Measurements from ENCODE around the gene LMO4. TPM values are rescaled to one million over a fixed set of nuclear protein-coding genes. Genes with fewer than 3 reads are reported as not detected.

Gene LMO4
- total and polyA plus RNA-seq, 12 donors: 19.8 to 60.5 (median 27.7) TPM

GRCh38 chr1:87346130-87346814, 17.6 kb downstream of the LMO4 start:
- H3K9me3 ChIP-seq: no peaks in the 10 kb centered on the region
- DNase-seq: no peak

GRCh38 chr1:87348341-87349019, 19.8 kb downstream of the LMO4 start:
- no peak for TF ChIP-seq CTCF (IDR thresholded peaks at IDR 0.05)
- DNase-seq (no peak), ATAC-seq (no peak)
- WGBS, 2 donors: 74 to 77% methylated on average over 7 of the region's 7 CpGs
- Histone ChIP-seq H3K27me3 (no peaks in the 10 kb centered on the region), H3K36me3 (peaks cover 0 to 62% (median 6%) of the 10 kb centered on the region in 9 donors), H3K27ac (no peak overlapping the region), H3K9me3 (no peaks in the 10 kb centered on the region), H3K4me1 (peaks cover 0 to 17% (median 0%) of the 10 kb centered on the region in 9 donors), H3K4me3 (no peak overlapping the region)
- intact Hi-C loops (cut with DNase I): no loop called here

More at GRCh38 chr1:87346130-87346814, 17.6 kb downstream of the LMO4 start:
- WGBS, 2 donors: 72 to 79% methylated on average over 8 of the region's 8 CpGs
- TF ChIP-seq CTCF (IDR thresholded peaks at IDR 0.05): no peak
- intact Hi-C loops (cut with DNase I): no loop called here
- peaks cover 0 to 84% (median 12%) of the 10 kb centered on the region in 9 donors for H3K36me3 ChIP-seq
- peak overlapping the region in 3 of 10 donors; percentile 18 to 37 (median 34) for H3K27ac ChIP-seq
- H3K4me1 ChIP-seq: peaks cover 0 to 17% (median 0%) of the 10 kb centered on the region in 9 donors
- no peak for ATAC-seq
- H3K4me3 ChIP-seq: no peak overlapping the region
- no peaks in the 10 kb centered on the region for H3K27me3 ChIP-seq

- ATAC-seq: no peak
- Histone ChIP-seq H3K4me1 (peaks cover 0 to 17% (median 0%) of the 10 kb centered on the region in 9 donors), H3K9me3 (no peaks in the 10 kb centered on the region), H3K4me3 (no peak overlapping the region), H3K27ac (no peak overlapping the region), H3K27me3 (no peaks in the 10 kb centered on the region), H3K36me3 (peaks cover 0 to 57% (median under 1%) of the 10 kb centered on the region in 9 donors)
- DNase-seq: no peak
- 86 to 89% methylated on average over 2 of the region's 2 CpGs for WGBS, 2 donors
- no peak for TF ChIP-seq CTCF (IDR thresholded peaks at IDR 0.05)
- intact Hi-C loops (cut with DNase I): no loop called here
Observed at GRCh38 chr1:87349036-87349435, 20.4 kb downstream of the LMO4 start.

- peaks cover 0 to 5% (median 0%) of the 10 kb centered on the region in 9 donors for H3K36me3 ChIP-seq
- no peak for TF ChIP-seq CTCF (IDR thresholded peaks at IDR 0.05)
- peaks cover 0 to 6% (median 0%) of the 10 kb centered on the region in 11 donors for H3K9me3 ChIP-seq
- H3K27ac ChIP-seq: no peak overlapping the region
- H3K27me3 ChIP-seq: no peaks in the 10 kb centered on the region
- ATAC-seq (peak in 2 of 8 donors; percentile 46 to 57), DNase-seq (no peak)
- 35 to 72% methylated on average over 3 of the region's 3 CpGs for WGBS, 2 donors
- intact Hi-C loops (cut with DNase I): no loop called here
- peaks cover 0 to 6% (median 0%) of the 10 kb centered on the region in 9 donors for H3K4me1 ChIP-seq
- no peak overlapping the region for H3K4me3 ChIP-seq
Observed at GRCh38 chr1:87355894-87356293, 27.2 kb downstream of the LMO4 start.
